Activated naive CD4-positive, alpha-beta T cell treated with anti-CD3 and anti-CD28 coated beads, Interleukin-2, amount 50 U/mL, for 72 hours (primary cell): ENCODE results near the gene SELENOS. TPM values are rescaled to one million over a fixed set of nuclear protein-coding genes. Genes with fewer than 3 reads are reported as not detected.

Source experiments
- ATAC-seq, 2 donors: fragments of 150-1000 bp; cut with Tn5 transposase; 2 replicates each; pipeline ENCODE4 v1.10.0; 2021; ENCODE audit warnings: mild to moderate bottlenecking in 2 of 2, moderate library complexity in 2 of 2
- DNase-seq, 2 donors: peaks; one replicate each; pipeline ENCODE4 v3.0.0; 2021 to 2022; ENCODE audit warnings: low spot score in 2 of 2
- H3K27ac Mint-ChIP-seq, 2 donors: one replicate each; pipeline ENCODE4 v1.8.0; 2022; ENCODE audit warnings: mild to moderate bottlenecking in 2 of 2, mixed read lengths in 2 of 2
- H3K36me3 Mint-ChIP-seq, 2 donors: one replicate each; pipeline ENCODE4 v1.8.0; 2022; ENCODE audit warnings: mixed read lengths in 2 of 2
- H3K9me3 Mint-ChIP-seq, 2 donors: one replicate each; pipeline ENCODE4 v1.8.0; 2022; ENCODE audit warnings: mixed read lengths in 2 of 2
- total RNA-seq, 2 donors: library from RNA; stranded (reverse); gene quantifications; one replicate each; pipeline ENCODE4 v1.2.3, GENCODE V29; 2022

Gene SELENOS
- total RNA-seq, 2 donors from 2014 or later = 18.4 to 22.6 TPM

GRCh38 chr15:101314336-101315125 is 37.2 kb upstream of the SELENOS start:
- peak in 1 of 2 donors; percentile 20 for DNase-seq
- no peaks in the 10 kb centered on the region for H3K36me3 Mint-ChIP-seq
- H3K9me3 Mint-ChIP-seq = no peaks in the 10 kb centered on the region
- no peak overlapping the region for H3K27ac Mint-ChIP-seq
- ATAC-seq = no peak

GRCh38 chr15:101313041-101313761 is 35.9 kb upstream of the SELENOS start:
- H3K9me3 Mint-ChIP-seq = no peaks in the 10 kb centered on the region
- ATAC-seq = no peak

GRCh38 chr15:101310508-101310907 is 33.2 kb upstream of the SELENOS start:
- Mint-ChIP-seq H3K36me3 (no peaks in the 10 kb centered on the region), H3K9me3 (no peaks in the 10 kb centered on the region)
- peak in 1 of 2 donors; percentile 34 for DNase-seq

More at GRCh38 chr15:101313041-101313761, 35.9 kb upstream of the SELENOS start:
- H3K27ac Mint-ChIP-seq = no peak overlapping the region
- DNase-seq = peak in 1 of 2 donors; percentile 33
- H3K36me3 Mint-ChIP-seq = no peaks in the 10 kb centered on the region

GRCh38 chr15:101310161-101310480 is 32.8 kb upstream of the SELENOS start:
- H3K27ac Mint-ChIP-seq = no peak overlapping the region
- no peak for ATAC-seq
- no peak for DNase-seq
- H3K36me3 Mint-ChIP-seq = no peaks in the 10 kb centered on the region
- H3K9me3 Mint-ChIP-seq = no peaks in the 10 kb centered on the region

More at GRCh38 chr15:101310508-101310907, 33.2 kb upstream of the SELENOS start:
- ATAC-seq = no peak
- no peak overlapping the region for H3K27ac Mint-ChIP-seq

GRCh38 chr15:101309436-101310160 is 32.3 kb upstream of the SELENOS start:
- no peaks in the 10 kb centered on the region for H3K9me3 Mint-ChIP-seq
- peak in 1 of 2 donors; percentile 39 for DNase-seq
- no peak overlapping the region for H3K27ac Mint-ChIP-seq
- no peak for ATAC-seq
- no peaks in the 10 kb centered on the region for H3K36me3 Mint-ChIP-seq

- DNase-seq (peak in 1 of 2 donors; percentile 28), ATAC-seq (no peak)
- Mint-ChIP-seq H3K27ac (no peak overlapping the region), H3K36me3 (no peaks in the 10 kb centered on the region), H3K9me3 (no peaks in the 10 kb centered on the region)
Measured at GRCh38 chr15:101308604-101309435, 31.5 kb upstream of the SELENOS start.

GRCh38 chr15:101307897-101308603 is 30.8 kb upstream of the SELENOS start:
- DNase-seq (peak in 1 of 2 donors; percentile 49), ATAC-seq (no peak)
- H3K27ac Mint-ChIP-seq = no peak overlapping the region
- no peaks in the 10 kb centered on the region for H3K9me3 Mint-ChIP-seq
- H3K36me3 Mint-ChIP-seq = no peaks in the 10 kb centered on the region

GRCh38 chr15:101307048-101307896 is 30.0 kb upstream of the SELENOS start:
- no peaks in the 10 kb centered on the region for H3K36me3 Mint-ChIP-seq
- H3K9me3 Mint-ChIP-seq = no peaks in the 10 kb centered on the region
- DNase-seq = peak in 1 of 2 donors; percentile 42
- no peak for ATAC-seq
- H3K27ac Mint-ChIP-seq = peak overlapping the region in 1 of 2 donors; percentile 43

GRCh38 chr15:101306341-101307047 is 29.2 kb upstream of the SELENOS start:
- no peaks in the 10 kb centered on the region for H3K9me3 Mint-ChIP-seq
- ATAC-seq (no peak), DNase-seq (no peak)
- no peaks in the 10 kb centered on the region for H3K36me3 Mint-ChIP-seq
- H3K27ac Mint-ChIP-seq = peak overlapping the region; percentile 43 to 47

- H3K27ac Mint-ChIP-seq = no peak overlapping the region
- no peaks in the 10 kb centered on the region for H3K36me3 Mint-ChIP-seq
- DNase-seq (peak in 1 of 2 donors; percentile 37), ATAC-seq (no peak)
- H3K9me3 Mint-ChIP-seq = no peaks in the 10 kb centered on the region
Measured at GRCh38 chr15:101305820-101306255, 28.6 kb upstream of the SELENOS start.

- no peaks in the 10 kb centered on the region for H3K9me3 Mint-ChIP-seq
- no peaks in the 10 kb centered on the region for H3K36me3 Mint-ChIP-seq
- DNase-seq (peak in 1 of 2 donors; percentile 31), ATAC-seq (no peak)
- H3K27ac Mint-ChIP-seq = no peak overlapping the region
Measured at GRCh38 chr15:101303408-101303807, 26.1 kb upstream of the SELENOS start.

GRCh38 chr15:101296418-101297405 is 19.4 kb upstream of the SELENOS start:
- DNase-seq (no peak), ATAC-seq (no peak)
- peak overlapping the region in 1 of 2 donors; percentile 96 for H3K27ac Mint-ChIP-seq
- H3K36me3 Mint-ChIP-seq = peaks cover 18 to 27% of the 10 kb centered on the region in 2 donors
- no peaks in the 10 kb centered on the region for H3K9me3 Mint-ChIP-seq

- peak in 1 of 2 donors; percentile 67 for ATAC-seq
- peak in 1 of 2 donors; percentile 68 for DNase-seq
- peaks cover 18 to 27% of the 10 kb centered on the region in 2 donors for H3K36me3 Mint-ChIP-seq
- no peaks in the 10 kb centered on the region for H3K9me3 Mint-ChIP-seq
- peak overlapping the region; percentile 83 to 96 for H3K27ac Mint-ChIP-seq
Measured at GRCh38 chr15:101295607-101296161, 18.4 kb upstream of the SELENOS start.
